AG09319 (cell line): Measurements from ENCODE around the gene NRXN2.

Experiments used
- DNase-seq: peaks from one replicate; pipeline ENCODE4 v3.0.0-alpha.2; 2010; ENCODE audit warnings: low read depth; ENCODE audit errors: extremely low read depth
- TF ChIP-seq, protein P1 (sequence below): IDR thresholded peaks from 2 replicates; pipeline ENCODE4 v1.5.1; 2011; ENCODE audit warnings: low read depth, mild to moderate bottlenecking, inconsistent platforms, low read length, moderate library complexity

Gene NRXN2

DNA sequence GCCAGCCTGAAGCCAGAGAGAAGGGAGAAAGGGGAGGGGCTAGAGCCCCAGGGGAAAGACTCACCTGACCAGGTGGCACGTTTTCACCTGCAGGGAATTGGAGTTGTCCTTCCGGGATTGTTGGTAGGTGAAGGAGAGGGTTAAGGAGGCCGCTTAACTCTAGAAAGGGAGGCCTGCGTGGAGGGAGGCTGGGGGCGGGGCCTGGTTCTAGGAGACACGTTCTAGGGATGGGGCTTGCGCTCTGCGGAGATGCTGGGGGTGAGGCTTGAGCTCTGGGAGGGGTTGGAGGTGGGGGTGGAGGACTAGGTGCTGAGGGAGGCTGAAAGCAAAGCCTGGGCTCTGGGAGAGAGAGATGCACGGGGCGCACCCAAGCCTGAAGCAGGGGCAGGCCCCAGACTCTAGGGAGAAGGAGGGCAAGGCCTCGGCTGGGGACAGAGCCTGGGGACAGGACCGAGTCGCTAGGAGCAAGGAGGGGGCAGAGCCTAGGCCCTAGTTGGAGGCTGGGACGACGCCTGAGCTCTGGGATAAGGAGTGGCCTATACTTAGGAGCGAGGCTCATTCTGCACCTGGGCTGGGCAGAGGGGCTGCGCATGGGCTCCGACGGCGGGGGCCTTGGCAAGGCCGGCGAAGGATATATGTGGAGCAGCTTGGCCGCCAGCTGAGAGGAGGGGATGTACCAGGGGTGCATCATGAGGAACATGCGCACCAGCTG is 18.5 kb upstream of the NRXN2 start:
- TF ChIP-seq, protein P1, sequence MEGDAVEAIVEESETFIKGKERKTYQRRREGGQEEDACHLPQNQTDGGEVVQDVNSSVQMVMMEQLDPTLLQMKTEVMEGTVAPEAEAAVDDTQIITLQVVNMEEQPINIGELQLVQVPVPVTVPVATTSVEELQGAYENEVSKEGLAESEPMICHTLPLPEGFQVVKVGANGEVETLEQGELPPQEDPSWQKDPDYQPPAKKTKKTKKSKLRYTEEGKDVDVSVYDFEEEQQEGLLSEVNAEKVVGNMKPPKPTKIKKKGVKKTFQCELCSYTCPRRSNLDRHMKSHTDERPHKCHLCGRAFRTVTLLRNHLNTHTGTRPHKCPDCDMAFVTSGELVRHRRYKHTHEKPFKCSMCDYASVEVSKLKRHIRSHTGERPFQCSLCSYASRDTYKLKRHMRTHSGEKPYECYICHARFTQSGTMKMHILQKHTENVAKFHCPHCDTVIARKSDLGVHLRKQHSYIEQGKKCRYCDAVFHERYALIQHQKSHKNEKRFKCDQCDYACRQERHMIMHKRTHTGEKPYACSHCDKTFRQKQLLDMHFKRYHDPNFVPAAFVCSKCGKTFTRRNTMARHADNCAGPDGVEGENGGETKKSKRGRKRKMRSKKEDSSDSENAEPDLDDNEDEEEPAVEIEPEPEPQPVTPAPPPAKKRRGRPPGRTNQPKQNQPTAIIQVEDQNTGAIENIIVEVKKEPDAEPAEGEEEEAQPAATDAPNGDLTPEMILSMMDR: no peak
- no peak for DNase-seq

- TF ChIP-seq, protein P1: no peak
- no peak for DNase-seq
Observed at GRCh38 chr11:64739871-64740270, 16.9 kb upstream of the NRXN2 start.

- TF ChIP-seq, protein P1: no peak
- DNase-seq: no peak
Observed at GRCh38 chr11:64736654-64737053, 13.7 kb upstream of the NRXN2 start.

- TF ChIP-seq, protein P1: no peak
- DNase-seq: no peak
Observed at GRCh38 chr11:64735725-64736259, 12.8 kb upstream of the NRXN2 start.

- TF ChIP-seq, protein P1: no peak
- no peak for DNase-seq
Observed at GRCh38 chr11:64734811-64735724, 12.1 kb upstream of the NRXN2 start.

DNA sequence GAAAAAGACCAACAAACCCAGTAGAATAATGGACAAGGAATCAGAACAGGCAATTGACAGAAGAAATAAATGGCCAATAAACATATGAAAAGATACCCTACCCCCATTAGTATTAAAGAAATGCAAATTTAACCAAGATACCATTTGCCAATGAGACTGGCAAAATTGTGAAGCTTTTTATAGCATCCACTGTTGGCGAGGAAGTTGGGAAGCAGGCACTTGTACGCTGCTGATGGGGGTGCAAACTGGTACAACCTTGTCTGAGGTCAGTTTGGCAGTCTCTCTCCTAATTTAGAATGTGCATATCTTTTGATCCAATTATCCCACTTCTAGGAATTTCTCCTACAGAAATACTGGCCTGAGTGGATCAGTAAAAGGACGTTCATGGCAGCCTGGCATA is 8.6 kb upstream of the NRXN2 start:
- no peak for DNase-seq
- TF ChIP-seq, protein P1: no peak
